Mammary epithelial cell (primary cell): ENCODE data around the gene CD79B.

ENCODE experiments used
- EZH2 ChIP-seq: IDR thresholded peaks from 2 replicates; pipeline ENCODE4 v1.6.1; 2012; ENCODE audit warnings: low read length, inconsistent platforms, borderline replicate concordance
- TF ChIP-seq, protein P1 (sequence below), 2 donors: IDR thresholded peaks in 1 of 2; conservative IDR thresholded peaks in 1 of 2; 2 replicates each; pipeline ENCODE4 v1.5.1; 2011 to 2012; ENCODE audit warnings: inconsistent platforms in 2 of 2, low read length in 2 of 2, mild to moderate bottlenecking in 2 of 2, control low read depth in 1 of 2, low read depth in 1 of 2; ENCODE audit not compliant: insufficient read depth in 1 of 2; ENCODE audit errors: extremely low read depth in 1 of 2

DNA sequence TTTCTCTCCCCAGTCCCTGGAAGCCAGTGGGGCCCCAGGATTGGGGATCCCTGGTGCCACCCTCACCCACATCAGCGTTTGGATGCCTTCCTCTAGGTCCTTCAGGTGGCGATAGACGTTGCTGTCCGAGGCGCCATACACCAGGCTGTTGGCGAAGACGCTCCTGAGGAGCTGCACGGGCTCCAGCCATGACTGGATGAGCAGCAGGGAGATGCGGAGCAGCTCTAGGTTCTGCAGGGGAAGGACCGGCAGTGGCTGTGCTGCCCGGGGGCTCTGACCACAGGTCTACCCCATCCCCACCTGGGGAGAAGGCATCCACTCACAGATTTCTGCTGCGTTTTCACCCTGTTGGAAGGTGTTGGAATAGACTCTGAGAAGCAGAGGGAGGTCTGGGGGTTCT lies 51.4 kb downstream of the CD79B start:
- TF ChIP-seq EZH2 = no peak
- TF ChIP-seq, protein P1, sequence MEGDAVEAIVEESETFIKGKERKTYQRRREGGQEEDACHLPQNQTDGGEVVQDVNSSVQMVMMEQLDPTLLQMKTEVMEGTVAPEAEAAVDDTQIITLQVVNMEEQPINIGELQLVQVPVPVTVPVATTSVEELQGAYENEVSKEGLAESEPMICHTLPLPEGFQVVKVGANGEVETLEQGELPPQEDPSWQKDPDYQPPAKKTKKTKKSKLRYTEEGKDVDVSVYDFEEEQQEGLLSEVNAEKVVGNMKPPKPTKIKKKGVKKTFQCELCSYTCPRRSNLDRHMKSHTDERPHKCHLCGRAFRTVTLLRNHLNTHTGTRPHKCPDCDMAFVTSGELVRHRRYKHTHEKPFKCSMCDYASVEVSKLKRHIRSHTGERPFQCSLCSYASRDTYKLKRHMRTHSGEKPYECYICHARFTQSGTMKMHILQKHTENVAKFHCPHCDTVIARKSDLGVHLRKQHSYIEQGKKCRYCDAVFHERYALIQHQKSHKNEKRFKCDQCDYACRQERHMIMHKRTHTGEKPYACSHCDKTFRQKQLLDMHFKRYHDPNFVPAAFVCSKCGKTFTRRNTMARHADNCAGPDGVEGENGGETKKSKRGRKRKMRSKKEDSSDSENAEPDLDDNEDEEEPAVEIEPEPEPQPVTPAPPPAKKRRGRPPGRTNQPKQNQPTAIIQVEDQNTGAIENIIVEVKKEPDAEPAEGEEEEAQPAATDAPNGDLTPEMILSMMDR (conservative IDR thresholded peaks at IDR 0.05 in 1 of 2, IDR thresholded peaks at IDR 0.05 in 1 of 2; ENCODE audit: extremely low read depth in 1 of 2, insufficient read depth in 1 of 2, low read depth in 1 of 2, low read length in 2 of 2) = no peak
